SK-N-SH (cell line): ENCODE results near the gene HTT. TPM values are rescaled to one million over a fixed set of nuclear protein-coding genes. Genes with fewer than 3 reads are reported as not detected.

ENCODE experiments used
- CTCF ChIA-PET: fragments of 300-600, 350-600 bp; formaldehyde crosslinking; extraction: SDS; loops from one replicate; lab custom pipeline; 2021; lab: Yijun Ruan, JAX
- POLR2A ChIA-PET: fragments of 350-600 bp; sonication (Branson Sonifier 250); formaldehyde crosslinking; extraction: SDS; loops from one replicate; lab custom pipeline; 2020; ENCODE audit warnings: antibody characterized with exemption, inconsistent platforms; lab: Yijun Ruan, JAX
- DNase-seq: peaks from one replicate; pipeline ENCODE4 v3.0.0; 2012
- H2AFZ ChIP-seq: fragments of 200-600 bp; sonication (generic); 2 replicates; pipeline ENCODE4 v1.8.1; 2016; ENCODE audit warnings: antibody characterized with exemption, mild to moderate bottlenecking, low read depth
- H3F3A ChIP-seq: fragments of 200-600 bp; sonication (generic); replicated peaks from 2 replicates; pipeline ENCODE3; 2016; ENCODE audit warnings: antibody characterized with exemption, mild to moderate bottlenecking; ENCODE audit not compliant: insufficient read depth
- H3K27ac ChIP-seq, 2 experiments: fragments of 200-500 bp in 1 of 2; fragments of 200-600 bp in 1 of 2; sonication (Bioruptor generic) in 1 of 2; sonication (generic), shearing (Covaris generic) in 1 of 2; 2 replicates each; pipeline versions ENCODE4 v1.5.1 to v1.6.1; 2014 to 2016; ENCODE audit warnings: low read depth in 2 of 2, inconsistent platforms in 1 of 2, low read length in 1 of 2, mild to moderate bottlenecking in 1 of 2, mixed read lengths in 1 of 2
- H3K27me3 ChIP-seq: fragments of 200-600 bp; sonication (generic), shearing (Covaris generic); 2 replicates; pipeline ENCODE4 v1.6.1; 2016; ENCODE audit warnings: mixed run types; ENCODE audit not compliant: insufficient read depth
- H3K36me3 ChIP-seq, 2 experiments: fragments of 200-500 bp in 1 of 2; fragments of 200-600 bp in 1 of 2; sonication (Bioruptor generic) in 1 of 2; sonication (generic) in 1 of 2; replicated peaks in 1 of 2; 2 replicates each; pipeline versions ENCODE3 to v1.5.1; 2014 to 2016; ENCODE audit warnings: low read length in 1 of 2, mild to moderate bottlenecking in 1 of 2; ENCODE audit not compliant: insufficient read depth in 2 of 2, control insufficient read depth in 1 of 2
- H3K4me1 ChIP-seq, 2 experiments: fragments of 200-500 bp in 1 of 2; fragments of 200-600 bp in 1 of 2; sonication (Bioruptor generic) in 1 of 2; sonication (generic), shearing (Covaris generic) in 1 of 2; 2 replicates each; pipeline versions ENCODE4 v1.5.1 to v1.6.1; 2014 to 2016; ENCODE audit warnings: low read depth in 1 of 2, low read length in 1 of 2, mixed run types in 1 of 2; ENCODE audit not compliant: insufficient read depth in 2 of 2, control insufficient read depth in 1 of 2
- H3K4me2 ChIP-seq: fragments of 200-600 bp; sonication (generic), shearing (Covaris generic); 2 replicates; pipeline ENCODE4 v1.6.1; 2017; ENCODE audit warnings: mixed run types
- H3K4me3 ChIP-seq, 2 experiments: fragments of 200-500 bp in 1 of 2; fragments of 200-600 bp in 1 of 2; sonication (Bioruptor generic) in 1 of 2; sonication (generic), shearing (Covaris generic) in 1 of 2; 2 replicates each; pipeline versions ENCODE4 v1.5.1 to v1.8.1; 2014 to 2016; ENCODE audit warnings: low read depth in 2 of 2, inconsistent platforms in 1 of 2, low read length in 1 of 2, mild to moderate bottlenecking in 1 of 2, mixed read lengths in 1 of 2, moderate library complexity in 1 of 2
- H3K79me2 ChIP-seq: fragments of 200-600 bp; sonication (generic); 2 replicates; pipeline ENCODE4 v1.8.1; 2017; ENCODE audit warnings: mild to moderate bottlenecking; ENCODE audit not compliant: insufficient read depth
- H3K9ac ChIP-seq: fragments of 200-600 bp; sonication (generic); 2 replicates; pipeline ENCODE4 v1.6.1; 2017; ENCODE audit warnings: mixed run types
- H3K9me2 ChIP-seq: fragments of 200-600 bp; sonication (generic); 2 replicates; pipeline ENCODE4 v1.6.1; 2017; ENCODE audit warnings: mixed run types
- H3K9me3 ChIP-seq: fragments of 200-600 bp; sonication (generic); 2 replicates; pipeline ENCODE4 v1.6.1; 2017; ENCODE audit warnings: mixed run types, mild to moderate bottlenecking, moderate library complexity
- H4K20me1 ChIP-seq: fragments of 200-600 bp; sonication (generic); 2 replicates; pipeline ENCODE4 v1.6.1; 2017; ENCODE audit warnings: mild to moderate bottlenecking, mixed run types; ENCODE audit not compliant: insufficient read depth
- CHD2 ChIP-seq: fragments of 150-350 bp; IDR thresholded peaks from 2 replicates; pipeline ENCODE4 v1.6.1; 2018; ENCODE audit warnings: low read length; ENCODE audit not compliant: partially characterized antibody
- ELF1 ChIP-seq: IDR thresholded peaks from 2 replicates; pipeline ENCODE4 v1.4.0; 2012
- EZH2phosphoT487 ChIP-seq: fragments of 200-600 bp; sonication (generic); IDR thresholded peaks from 2 replicates; pipeline ENCODE4 v1.6.1; 2017; ENCODE audit warnings: low read depth, mixed run types, mild to moderate bottlenecking, antibody characterized with exemption, moderate library complexity, borderline replicate concordance
- FOSL2 ChIP-seq: IDR thresholded peaks from 2 replicates; pipeline ENCODE4 v1.4.0; 2012; ENCODE audit warnings: low read depth, mild to moderate bottlenecking, moderate library complexity, borderline replicate concordance
- FOXJ3 ChIP-seq: sonication (generic); formaldehyde crosslinking; IDR thresholded peaks from 2 replicates; pipeline ENCODE4 v1.5.1; 2020; ENCODE audit warnings: mild to moderate bottlenecking, missing genetic modification reagents
- GABPA ChIP-seq: IDR thresholded peaks from 2 replicates; pipeline ENCODE4 v1.4.0; 2012; ENCODE audit warnings: low read depth, mild to moderate bottlenecking
- GATA2 ChIP-seq: sonication (generic); formaldehyde crosslinking; IDR thresholded peaks from 2 replicates; pipeline ENCODE4 v1.5.0; 2020; ENCODE audit warnings: mild to moderate bottlenecking, missing genetic modification reagents
- JUND ChIP-seq: IDR thresholded peaks from 2 replicates; pipeline ENCODE4 v1.4.0; 2012
- NFIC ChIP-seq: IDR thresholded peaks from 2 replicates; pipeline ENCODE4 v1.4.0; 2012; ENCODE audit warnings: borderline replicate concordance
- RFX5 ChIP-seq: IDR thresholded peaks from 2 replicates; pipeline ENCODE4 v1.6.1; 2012; ENCODE audit warnings: mild to moderate bottlenecking, improper control_type of control experiment, low read length
- SMC3 ChIP-seq: IDR thresholded peaks from 2 replicates; pipeline ENCODE4 v1.6.1; 2012; ENCODE audit warnings: low read depth, low read length, improper control_type of control experiment
- TAF1 ChIP-seq: IDR thresholded peaks from 2 replicates; pipeline ENCODE4 v1.6.1; 2012; ENCODE audit warnings: low read depth, mild to moderate bottlenecking, low read length, moderate library complexity, borderline replicate concordance
- TCF12 ChIP-seq: IDR thresholded peaks from 2 replicates; pipeline ENCODE4 v1.4.0; 2012
- TEAD4 ChIP-seq: IDR thresholded peaks from 2 replicates; pipeline ENCODE4 v1.4.0; 2012; ENCODE audit warnings: mild to moderate bottlenecking, borderline replicate concordance; ENCODE audit not compliant: insufficient read depth
- YY1 ChIP-seq: IDR thresholded peaks from 2 replicates; pipeline ENCODE4 v1.4.0; 2012; ENCODE audit warnings: low read depth, mild to moderate bottlenecking
- ZBTB33 ChIP-seq: IDR thresholded peaks from 2 replicates; pipeline ENCODE4 v1.4.0; 2012; ENCODE audit warnings: low read depth, borderline replicate concordance
- WGBS: methylation state at CpG from one replicate; pipeline ENCODE4 v1.1.6; 2017; ENCODE audit warnings: low lambda C conversion rate; 5-methylcytosine and 5-hydroxymethylcytosine counted together
- polyA plus RNA-seq, 3 experiments: library from polyadenylated mRNA; depleted of rRNA; stranded (reverse); fragments of >200 nt; gene quantifications; 2 replicates each; pipeline ENCODE4 v1.2.3, GENCODE V29; 2012
- TF ChIP-seq, protein P1 (sequence below): IDR thresholded peaks from 2 replicates; pipeline ENCODE4 v1.4.0; 2012; ENCODE audit warnings: low read depth
- TF ChIP-seq, protein P2 (sequence below): IDR thresholded peaks from 2 replicates; pipeline ENCODE4 v1.4.0; 2012; ENCODE audit warnings: low read depth, borderline replicate concordance
- TF ChIP-seq, protein P3 (sequence below): fragments of 200-600 bp; sonication (generic); IDR thresholded peaks from 2 replicates; pipeline ENCODE4 v1.6.1; 2017; ENCODE audit warnings: antibody characterized with exemption, mild to moderate bottlenecking, moderate library complexity

The HTT gene
- polyA plus RNA-seq, 1 of the 3 experiments (the other 2 are of a cell fraction): 11.3 TPM

DNA sequence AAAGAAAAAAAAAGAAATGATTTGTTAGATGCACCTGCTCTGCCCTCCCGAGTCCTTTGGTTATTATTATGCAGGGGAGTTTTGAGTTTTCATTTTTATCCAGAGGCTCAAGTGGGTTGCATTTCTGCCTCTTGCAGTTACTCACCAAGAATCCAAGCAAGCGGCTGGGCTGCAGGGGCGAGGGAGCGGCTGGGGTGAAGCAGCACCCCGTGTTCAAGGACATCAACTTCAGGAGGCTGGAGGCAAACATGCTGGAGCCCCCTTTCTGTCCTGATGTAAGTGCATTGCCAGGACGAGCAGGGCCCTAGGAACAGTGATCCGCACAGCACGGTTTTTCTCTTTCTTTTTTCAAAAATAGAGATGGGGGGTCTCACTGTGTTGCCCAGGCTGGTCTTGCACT is 39.2 kb upstream of the HTT start:
- H3K36me3 ChIP-seq: no peaks in the 10 kb centered on the region
- DNase-seq: no peak
- WGBS: 69% methylated on average over 5 of the region's 8 CpGs
- no peaks in the 10 kb centered on the region for H3K9me2 ChIP-seq
- H3K4me2 ChIP-seq: no peak overlapping the region
- no peaks in the 10 kb centered on the region for H3K79me2 ChIP-seq
- no peaks in the 10 kb centered on the region for H3K9me3 ChIP-seq
- no peak overlapping the region for H3K27ac ChIP-seq
- ChIA-PET CTCF (interaction anchor here (1.3 to 7.7 kb wide), 4 partner anchors 14 to 57 kb away, joined by 4 to 73 read pairs (median 8); no protein-coding TSS in a partner anchor), POLR2A (no interaction called here)
- H3K9ac ChIP-seq: no peak overlapping the region
- H3K4me3 ChIP-seq: no peak overlapping the region
- TF ChIP-seq TCF12: no peak
- no peak for TF ChIP-seq ZBTB33
- no peak for TF ChIP-seq CHD2
- TF ChIP-seq EZH2phosphoT487: no peak
- TF ChIP-seq FOXJ3 (CRISPR knock-in tag): no peak
- TF ChIP-seq JUND: no peak
- peaks cover 0 to 11% of the 10 kb centered on the region in 2 experiments; a peak in 1 of 4 replicates for H3K4me1 ChIP-seq
- H3K27me3 ChIP-seq: no peaks in the 10 kb centered on the region
- no peak overlapping the region for H2AFZ ChIP-seq
- H4K20me1 ChIP-seq: no peaks in the 10 kb centered on the region
- no peaks in the 10 kb centered on the region for H3F3A ChIP-seq

GRCh38 chr4:3035674-3036073 is 38.8 kb upstream of the HTT start:
- Histone ChIP-seq H3K79me2 (no peaks in the 10 kb centered on the region), H3K27ac (no peak overlapping the region), H3K4me1 (peaks cover 0 to 9% of the 10 kb centered on the region in 2 experiments; a peak in 1 of 4 replicates), H2AFZ (no peak overlapping the region), H3K27me3 (no peaks in the 10 kb centered on the region), H4K20me1 (no peaks in the 10 kb centered on the region), H3K4me2 (no peak overlapping the region), H3K9ac (no peak overlapping the region), H3K36me3 (no peaks in the 10 kb centered on the region), H3K4me3 (no peak overlapping the region), H3K9me3 (no peaks in the 10 kb centered on the region), H3F3A (no peaks in the 10 kb centered on the region), H3K9me2 (no peaks in the 10 kb centered on the region)
- TF ChIP-seq TEAD4: no peak
- TF ChIP-seq ELF1: no peak
- no peak for TF ChIP-seq SMC3
- no peak for TF ChIP-seq EZH2phosphoT487
- TF ChIP-seq GATA2: no peak
- no peak for TF ChIP-seq GABPA
- no peak for TF ChIP-seq NFIC
- TF ChIP-seq YY1: no peak
- TF ChIP-seq, protein P1, sequence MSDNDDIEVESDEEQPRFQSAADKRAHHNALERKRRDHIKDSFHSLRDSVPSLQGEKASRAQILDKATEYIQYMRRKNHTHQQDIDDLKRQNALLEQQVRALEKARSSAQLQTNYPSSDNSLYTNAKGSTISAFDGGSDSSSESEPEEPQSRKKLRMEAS: no peak
- TF ChIP-seq TAF1: no peak
- TF ChIP-seq, protein P2, sequence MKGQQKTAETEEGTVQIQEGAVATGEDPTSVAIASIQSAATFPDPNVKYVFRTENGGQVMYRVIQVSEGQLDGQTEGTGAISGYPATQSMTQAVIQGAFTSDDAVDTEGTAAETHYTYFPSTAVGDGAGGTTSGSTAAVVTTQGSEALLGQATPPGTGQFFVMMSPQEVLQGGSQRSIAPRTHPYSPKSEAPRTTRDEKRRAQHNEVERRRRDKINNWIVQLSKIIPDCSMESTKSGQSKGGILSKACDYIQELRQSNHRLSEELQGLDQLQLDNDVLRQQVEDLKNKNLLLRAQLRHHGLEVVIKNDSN: no peak
- TF ChIP-seq FOSL2: no peak
- no peak for TF ChIP-seq RFX5
- TF ChIP-seq, protein P3, sequence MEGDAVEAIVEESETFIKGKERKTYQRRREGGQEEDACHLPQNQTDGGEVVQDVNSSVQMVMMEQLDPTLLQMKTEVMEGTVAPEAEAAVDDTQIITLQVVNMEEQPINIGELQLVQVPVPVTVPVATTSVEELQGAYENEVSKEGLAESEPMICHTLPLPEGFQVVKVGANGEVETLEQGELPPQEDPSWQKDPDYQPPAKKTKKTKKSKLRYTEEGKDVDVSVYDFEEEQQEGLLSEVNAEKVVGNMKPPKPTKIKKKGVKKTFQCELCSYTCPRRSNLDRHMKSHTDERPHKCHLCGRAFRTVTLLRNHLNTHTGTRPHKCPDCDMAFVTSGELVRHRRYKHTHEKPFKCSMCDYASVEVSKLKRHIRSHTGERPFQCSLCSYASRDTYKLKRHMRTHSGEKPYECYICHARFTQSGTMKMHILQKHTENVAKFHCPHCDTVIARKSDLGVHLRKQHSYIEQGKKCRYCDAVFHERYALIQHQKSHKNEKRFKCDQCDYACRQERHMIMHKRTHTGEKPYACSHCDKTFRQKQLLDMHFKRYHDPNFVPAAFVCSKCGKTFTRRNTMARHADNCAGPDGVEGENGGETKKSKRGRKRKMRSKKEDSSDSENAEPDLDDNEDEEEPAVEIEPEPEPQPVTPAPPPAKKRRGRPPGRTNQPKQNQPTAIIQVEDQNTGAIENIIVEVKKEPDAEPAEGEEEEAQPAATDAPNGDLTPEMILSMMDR: no peak
- no peak for TF ChIP-seq ZBTB33
- 61% methylated on average over 6 of the region's 6 CpGs for WGBS
- ChIA-PET CTCF (interaction anchor here (1.3 to 7.7 kb wide), 3 partner anchors 14 to 57 kb away, joined by 4 to 73 read pairs (median 4); no protein-coding TSS in a partner anchor), POLR2A (no interaction called here)
- no peak for DNase-seq
